Fibroblast of skin of right quadriceps (primary cell): ENCODE data around the gene CORO7.

Experiments
- DNase-seq: peaks from one replicate; pipeline ENCODE4 v3.0.0-alpha.2; 2013

Gene CORO7

DNA sequence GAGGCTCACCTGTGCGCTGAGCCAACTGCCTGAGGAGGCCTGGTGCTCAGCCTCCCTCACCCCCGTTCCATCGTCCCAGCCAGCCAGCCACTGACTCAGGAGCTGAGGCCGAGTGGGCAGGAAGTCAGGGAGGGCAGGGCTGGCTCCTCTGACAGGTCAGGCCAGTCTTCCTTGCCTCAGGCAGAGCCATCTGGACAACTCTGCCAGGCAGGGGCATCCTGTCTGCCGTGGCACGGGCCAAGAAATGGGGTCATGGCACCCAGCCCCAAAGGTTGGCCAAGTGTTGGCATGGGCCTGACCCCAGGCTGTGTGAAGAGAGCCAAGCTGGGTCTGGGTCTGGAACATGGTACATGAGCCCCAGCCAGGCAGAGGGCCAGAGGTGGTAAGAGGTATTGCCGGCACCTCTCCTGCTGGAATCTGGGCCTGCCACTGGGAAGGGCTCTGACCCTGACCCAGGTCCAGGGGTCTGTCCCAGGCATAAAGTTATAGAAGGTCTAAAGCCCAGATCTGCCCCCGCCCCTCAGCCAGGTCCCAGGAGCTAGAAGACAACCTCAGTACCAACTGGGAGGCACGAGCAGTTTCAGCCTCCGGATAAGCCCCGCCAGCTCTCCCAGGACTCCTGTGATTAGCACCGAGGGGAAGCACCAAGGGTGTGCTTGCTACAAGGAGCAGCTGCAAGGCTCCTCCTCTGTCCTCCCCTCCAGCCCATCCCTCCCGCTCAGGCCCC, 47.2 kb downstream of the CORO7 start:
- no peak for DNase-seq

DNA sequence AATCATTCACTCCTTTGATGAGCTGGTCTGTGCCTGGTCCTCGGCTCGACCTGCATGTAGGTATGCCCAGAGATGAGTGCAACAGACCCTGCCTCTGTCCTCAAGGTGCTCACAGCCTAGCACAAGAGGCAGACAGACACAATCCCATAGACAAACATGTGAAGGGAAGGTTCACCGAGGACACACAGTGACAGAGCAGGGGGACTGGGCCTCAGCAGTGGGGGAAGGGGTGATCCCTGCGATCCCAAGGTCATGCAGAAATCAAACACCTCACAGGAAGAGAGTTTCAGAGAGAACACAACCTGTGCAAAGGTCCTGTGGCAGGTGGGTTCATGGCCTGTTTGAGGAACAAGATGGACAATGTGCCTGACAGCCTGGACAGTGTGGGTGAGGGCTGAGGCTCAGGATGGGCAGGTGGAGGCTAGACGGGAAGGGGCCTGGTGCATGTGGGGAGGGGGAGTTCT, 49.0 kb downstream of the CORO7 start:
- DNase-seq: no peak

DNA sequence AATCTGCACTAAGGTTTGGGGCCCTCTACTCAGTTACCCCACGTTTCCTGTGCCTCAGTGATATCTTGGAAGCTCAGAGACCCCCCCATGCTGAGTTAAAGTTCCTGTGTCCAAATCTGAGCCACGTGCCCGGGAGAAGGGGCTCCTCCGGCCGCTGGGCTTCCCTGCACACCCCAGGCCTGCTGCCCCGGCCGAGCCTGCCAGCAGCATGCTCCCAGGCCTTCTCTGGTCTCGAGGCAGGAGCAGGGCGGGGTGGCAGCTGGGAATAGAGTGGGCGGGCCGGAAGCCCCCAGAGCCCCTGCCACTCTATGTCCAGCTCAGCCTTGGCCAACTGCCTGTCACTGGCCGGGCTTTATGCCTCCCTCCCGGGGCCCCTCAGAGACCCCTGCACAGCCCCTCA, 50.4 kb downstream of the CORO7 start:
- no peak for DNase-seq

DNA sequence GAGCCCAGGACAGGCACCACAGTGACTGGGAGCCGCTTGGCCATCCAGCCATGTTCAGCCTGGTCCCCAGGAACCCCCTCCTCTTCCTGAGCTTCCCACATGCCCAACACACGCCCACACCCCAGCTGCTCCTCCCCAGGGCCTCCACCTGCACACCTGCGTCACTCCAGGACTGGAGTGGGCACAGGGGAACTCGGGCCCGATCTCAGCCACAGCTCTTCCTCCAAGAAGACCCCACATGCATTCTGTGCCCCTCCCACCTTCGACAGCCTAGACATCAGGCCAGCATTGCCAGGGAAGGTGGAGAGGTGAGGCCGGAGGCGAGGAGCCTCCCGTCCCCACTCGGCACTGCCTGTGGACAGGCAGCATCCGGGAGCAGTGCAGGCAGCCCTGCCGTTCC, 50.8 kb downstream of the CORO7 start:
- DNase-seq: no peak

DNA sequence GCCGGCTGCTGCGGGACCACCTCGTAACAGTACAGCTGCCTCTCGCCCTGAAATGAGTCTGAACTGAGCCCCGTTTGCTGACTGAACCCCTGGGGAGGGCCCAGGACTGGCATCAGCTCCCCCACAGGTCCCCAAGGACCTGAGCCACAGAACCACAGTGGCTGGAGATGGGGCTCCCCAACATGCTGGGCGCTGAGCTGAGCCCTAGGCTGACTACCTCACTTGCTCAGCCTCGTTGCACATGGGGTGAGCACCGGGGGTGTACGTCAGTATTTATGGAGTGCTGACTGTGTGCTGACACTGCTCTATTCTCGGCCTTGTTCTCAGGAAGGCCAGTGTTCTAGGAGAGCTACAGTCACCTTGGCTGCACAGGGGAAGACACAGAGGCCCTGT, 51.4 kb downstream of the CORO7 start:
- no peak for DNase-seq

DNA sequence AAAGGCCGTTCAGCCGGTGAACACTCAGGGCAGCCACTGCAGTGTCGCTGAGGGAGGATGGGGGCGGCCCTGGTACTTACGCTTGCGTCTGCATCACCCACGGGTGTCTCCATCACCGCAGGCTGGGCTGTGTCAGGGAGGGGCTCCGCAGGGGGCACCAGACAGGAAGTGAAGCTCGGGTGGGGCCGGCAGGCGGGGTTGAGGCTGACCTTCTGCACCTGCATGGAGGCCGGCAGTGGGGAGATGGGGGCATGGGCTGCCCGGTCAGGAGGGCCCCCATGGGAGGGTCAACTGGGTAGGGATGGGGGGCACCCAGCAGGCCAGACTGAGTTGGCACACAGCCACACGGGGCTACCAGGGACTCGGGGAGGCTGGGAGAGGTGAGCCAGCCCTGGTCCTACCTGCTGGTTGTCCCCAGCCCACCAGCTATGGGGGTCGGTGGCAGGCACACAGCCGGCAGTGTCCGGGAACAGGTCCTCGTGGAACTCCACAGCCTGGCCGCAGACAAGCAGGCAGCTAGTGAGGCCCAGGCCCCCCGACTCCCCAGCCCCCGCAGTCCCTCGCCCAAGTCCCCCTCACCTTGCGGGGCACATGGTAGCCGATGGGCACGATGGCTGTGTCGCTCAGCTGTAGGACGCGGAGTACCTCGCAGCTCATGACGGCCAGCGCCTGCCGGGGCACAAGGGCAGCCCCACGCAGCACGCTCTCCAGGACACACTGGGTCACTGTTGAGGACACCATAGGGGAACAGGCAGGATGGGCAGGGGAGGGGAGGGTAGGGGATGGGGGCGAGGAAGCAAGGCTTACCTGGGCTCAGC, 52.0 kb downstream of the CORO7 start:
- DNase-seq: no peak

DNA sequence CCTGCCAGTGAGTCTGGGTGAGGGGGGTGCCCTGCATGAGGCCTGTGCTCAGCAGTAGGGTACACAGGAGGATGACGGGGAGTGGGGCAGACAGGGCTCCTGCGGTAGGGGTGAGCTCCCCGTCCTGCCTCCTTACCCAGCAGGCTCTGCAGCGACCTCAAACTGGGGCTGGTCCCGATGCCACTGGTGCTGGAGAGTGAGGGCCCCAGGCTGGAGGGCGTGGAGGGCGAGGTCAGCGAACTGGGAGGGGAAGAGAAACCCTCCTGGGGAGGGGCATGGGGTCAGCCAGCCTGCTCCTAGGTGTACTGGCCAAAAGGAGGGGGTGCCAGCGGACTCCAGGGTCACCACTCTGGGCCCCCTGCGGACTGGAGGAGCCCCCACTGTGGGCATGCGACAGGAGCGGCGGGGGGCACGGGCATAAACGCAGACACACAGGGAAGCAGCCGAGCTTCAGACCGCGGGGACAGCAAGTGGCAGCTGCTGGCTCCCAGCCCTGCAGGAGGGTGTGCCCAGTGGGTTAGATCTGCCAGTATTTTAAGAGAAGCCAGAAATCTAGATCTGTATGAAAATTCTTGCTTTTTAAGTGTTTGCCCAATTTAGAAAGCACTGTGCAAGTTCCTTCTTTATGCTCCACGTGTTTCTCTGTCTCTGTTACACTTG, 53.8 kb downstream of the CORO7 start:
- no peak for DNase-seq

DNA sequence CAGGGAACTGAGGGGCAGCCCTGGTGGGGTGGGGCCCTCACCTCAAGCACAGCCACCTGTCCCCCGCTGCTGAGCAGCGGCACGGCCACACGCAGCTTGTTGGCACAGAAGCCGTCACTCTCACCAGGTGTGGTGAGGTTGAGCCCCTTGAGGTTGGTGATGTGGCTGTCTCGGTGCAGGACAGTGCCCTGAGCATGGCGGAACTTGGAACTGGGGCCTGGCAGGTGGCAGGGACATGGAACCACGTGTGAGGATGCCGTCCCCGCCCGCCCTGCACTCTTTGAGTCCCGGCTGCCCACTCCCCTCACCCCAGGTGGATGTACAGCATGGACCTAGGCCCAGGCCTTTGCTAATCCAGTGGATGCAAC, 54.5 kb downstream of the CORO7 start:
- no peak for DNase-seq

DNA sequence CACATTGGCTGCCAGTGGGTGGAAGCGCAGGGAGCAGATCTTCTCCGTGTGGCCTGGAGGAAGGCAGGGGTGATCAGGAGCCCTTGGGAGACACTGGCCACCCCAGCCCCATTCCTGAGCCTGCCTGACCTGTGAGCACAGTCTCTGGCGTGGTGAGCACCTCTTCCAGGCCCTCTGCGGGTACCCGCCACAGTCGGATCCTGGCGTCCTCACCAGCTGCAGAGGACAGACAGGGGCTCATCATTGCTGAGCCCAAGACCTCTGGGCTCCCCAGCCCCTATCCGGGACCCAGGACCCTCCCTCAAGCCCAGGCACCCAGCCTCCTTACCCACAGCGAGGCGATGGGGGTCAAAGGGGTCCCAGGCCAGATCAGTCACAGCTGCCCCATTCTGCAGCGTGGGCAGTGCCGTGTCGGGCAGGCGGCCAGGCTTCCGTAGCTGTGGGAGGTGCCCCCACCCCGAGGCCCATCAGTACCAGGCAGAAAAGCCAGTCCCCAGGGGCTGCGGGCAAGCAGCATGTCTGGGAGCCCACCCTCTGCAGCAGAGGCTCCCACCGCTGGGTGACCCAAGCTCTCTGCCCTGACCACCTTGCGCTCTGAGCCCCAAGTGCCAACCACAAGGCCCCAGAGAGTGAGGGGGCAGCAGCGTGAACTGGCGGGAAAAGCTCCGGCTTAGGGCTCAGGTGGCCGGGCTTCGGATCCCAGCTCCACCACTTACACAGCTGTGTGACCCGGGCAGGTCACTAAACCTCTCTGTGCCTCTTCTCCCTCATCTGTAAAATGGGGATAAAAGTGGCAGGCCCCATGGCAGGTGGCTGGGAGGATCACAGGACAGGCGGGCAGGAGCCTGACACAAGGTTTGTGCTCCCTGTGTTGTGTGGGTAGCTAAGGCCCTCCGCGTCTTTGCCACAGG, 55.1 kb downstream of the CORO7 start:
- no peak for DNase-seq

DNA sequence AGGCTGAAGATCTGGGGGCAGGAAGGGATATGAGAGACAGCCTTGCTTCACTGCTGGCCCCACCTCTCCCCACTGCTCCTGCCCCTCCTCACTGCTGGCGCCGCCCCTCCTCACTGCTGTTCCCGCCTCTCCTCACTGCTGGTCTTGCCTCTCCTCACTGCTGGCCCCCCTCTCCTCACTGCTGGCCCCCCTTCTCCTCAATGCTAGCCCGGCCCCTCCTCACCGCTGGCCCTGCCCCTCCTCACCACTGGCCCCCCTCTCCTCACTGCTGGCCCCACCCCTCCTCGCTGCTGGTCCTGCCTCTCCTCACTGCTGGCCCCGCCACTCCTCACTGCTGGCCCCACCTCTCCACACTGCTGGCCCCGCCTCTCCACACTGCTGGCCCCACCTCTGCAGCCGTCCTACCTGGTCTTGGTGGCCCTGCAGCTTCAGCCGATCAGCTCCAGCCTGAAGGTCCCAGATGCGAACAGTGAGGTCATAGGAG, 55.8 kb downstream of the CORO7 start:
- peak; percentile 38 for DNase-seq

DNA sequence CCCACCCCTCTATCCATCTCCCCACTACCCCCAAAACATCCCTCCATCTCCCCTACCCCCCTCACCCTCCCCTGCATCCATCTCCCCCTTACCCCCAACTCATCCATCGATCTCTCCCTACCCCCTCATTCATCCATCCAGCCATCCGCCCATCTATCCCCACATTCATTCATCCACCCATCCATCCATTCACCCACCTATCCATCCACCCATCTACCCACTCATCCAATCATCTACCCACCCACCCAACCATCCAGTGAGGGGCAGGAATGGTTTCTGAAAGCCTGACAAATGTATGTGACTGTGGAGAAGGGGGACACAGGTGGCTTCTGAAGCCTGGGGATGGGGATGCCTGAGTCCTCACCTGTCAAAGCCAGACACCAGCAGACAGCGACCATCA, 56.5 kb downstream of the CORO7 start:
- DNase-seq: no peak

DNA sequence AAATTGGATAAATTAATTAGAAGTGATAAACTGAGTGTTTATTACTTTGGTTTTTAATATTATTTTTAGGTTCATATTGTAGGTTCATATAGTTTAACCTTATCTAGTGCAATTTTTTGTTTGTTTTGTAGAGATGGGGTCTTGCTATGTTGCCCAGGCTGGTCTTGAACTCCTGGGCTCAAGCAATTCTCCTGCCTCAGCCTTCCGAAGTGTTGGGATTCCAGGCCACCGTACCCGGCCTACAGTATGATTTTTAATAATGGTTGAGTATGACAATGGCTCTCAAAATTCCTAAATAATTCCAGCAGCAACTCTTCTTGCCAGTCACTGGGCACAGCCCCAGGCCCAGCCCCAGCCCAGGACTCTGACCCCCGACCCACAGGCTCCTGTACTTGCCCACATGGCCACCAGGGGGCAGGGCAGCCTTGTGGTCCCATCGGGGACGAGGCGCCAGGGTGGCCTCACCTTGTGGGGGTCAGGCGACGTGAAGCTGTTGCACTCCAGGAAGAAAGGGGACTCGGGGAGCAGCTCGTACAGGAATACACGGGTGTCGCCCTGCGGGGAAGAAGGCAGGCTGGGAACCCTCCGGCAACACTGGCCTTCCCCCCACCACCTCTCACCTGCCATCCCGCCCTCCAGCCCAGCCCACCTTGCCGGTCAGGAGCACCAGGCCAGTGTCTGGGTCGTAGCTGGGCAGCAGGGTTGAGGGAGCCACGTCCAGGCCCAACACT, 57.4 kb downstream of the CORO7 start:
- peak; percentile 31 for DNase-seq

DNA sequence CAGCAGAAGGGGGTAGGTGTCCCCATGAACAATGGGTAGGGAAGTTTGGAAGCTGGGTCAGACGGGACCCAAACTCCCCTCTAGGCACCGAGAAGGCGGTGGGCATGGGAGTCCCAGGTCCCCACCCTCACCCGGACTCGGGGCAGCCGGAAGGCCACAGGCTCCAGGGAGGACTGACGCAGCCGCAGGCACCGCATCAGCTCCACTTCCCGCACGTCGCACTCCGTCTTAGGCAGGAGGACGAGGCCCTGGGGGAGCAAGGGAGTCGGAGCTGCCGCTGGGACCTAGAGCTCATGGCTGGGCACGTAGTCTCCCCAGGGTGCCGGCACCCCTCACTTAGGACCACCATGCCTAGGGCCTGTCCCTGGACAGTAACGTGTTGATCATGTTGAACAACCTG, 58.2 kb downstream of the CORO7 start:
- no peak for DNase-seq

DNA sequence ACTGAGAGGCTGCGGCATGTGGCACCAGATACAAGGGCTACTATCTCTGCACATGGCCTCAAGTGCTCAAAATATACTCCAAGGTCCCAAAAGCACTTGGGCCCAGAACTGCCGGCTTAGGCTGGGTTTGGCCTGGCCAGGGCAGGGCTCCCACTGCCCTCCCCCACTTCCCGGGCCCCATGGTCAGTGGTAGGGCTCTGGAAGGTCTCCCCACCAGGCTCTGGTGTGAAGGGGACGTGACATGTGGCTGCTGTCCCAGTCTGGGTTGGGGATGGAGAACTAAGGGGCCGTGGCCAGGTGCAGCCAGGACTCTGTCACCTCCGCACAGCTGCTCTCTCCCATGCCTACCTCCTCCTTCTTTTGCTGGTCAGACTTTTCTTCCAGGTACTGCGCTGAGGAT, 59.6 kb downstream of the CORO7 start:
- DNase-seq: no peak

DNA sequence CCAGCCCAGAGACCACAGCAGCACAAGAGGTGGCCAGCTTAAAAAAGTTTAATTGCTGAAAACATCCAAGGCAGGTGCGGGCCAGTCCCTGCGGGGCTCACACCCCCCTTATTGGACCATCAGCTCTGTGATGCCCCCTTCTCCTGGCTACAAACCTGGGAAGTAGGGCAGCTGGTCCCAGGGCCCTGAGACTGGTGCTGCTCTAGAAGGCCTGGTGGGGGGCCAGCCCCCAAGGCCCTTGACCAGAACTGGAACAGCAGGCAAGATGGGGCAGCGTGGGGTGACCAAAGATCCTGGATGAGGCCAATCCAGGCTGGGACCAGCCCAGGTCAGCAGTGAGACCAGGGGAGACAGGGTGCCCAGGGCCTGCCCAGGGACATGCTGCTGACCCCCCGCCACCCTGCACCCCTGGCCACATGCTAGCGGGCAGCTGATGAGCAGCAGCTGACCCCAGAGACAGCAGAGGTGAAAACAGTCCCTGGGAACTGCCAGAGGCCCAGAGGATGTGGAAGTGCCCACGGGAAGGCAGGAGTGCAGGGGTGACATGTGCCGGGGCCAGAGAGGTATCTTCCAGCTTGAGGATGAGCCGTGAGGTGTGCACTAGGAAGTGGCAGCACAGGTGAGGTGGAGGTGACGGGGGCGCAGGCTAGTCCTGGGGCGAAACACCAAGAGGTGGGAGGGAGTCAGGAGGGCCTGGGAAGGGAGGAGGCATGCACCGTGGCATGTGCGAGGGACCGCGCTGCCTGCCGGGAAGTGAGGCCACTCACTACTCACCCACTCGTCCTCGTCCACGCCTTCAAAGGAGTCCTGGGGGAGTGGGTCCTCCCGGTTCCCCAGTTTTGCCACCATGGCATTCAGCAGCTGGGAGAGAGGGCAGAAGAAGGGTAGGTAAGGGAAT, 61.6 kb downstream of the CORO7 start:
- DNase-seq: no peak

DNA sequence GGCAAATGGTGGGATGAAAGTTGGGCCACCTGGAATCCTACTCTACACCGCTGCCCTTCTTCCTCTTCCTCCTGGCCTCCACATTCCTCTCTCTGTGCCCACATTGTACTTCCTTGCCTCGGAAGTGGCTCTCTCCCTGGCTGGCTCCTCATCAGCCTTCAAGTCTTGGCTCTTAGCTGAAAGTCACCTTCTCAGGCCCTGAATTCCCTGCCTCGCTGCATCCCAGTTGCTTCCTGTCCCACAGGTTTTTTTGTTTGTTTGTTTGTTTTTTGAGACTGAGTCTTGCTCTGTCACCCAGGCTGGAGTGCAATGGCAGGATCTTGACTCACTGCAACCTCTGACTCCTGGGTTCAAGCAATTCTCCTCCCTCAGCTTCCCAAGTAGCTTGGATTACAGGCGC, 62.7 kb downstream of the CORO7 start:
- DNase-seq: no peak

DNA sequence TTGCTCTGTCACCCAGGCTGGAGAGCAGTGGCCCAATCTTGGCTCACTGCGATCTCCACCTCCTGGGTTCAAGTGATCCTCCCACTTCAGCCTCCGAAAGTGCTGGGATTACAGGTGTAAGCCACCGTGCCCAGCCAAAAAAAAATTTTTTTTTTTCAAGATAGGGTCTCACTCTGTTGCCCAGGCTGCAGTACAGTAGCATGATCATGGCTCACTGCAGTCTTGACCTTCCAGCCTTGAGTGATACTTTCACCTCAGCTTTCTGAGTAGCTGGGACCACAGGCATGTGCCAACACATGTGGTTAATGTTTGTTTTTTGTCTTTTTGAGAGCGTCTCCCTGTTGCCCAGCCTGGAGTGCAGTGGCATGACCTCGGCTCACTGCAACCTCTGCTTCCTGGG, 63.6 kb downstream of the CORO7 start:
- no peak for DNase-seq

DNA sequence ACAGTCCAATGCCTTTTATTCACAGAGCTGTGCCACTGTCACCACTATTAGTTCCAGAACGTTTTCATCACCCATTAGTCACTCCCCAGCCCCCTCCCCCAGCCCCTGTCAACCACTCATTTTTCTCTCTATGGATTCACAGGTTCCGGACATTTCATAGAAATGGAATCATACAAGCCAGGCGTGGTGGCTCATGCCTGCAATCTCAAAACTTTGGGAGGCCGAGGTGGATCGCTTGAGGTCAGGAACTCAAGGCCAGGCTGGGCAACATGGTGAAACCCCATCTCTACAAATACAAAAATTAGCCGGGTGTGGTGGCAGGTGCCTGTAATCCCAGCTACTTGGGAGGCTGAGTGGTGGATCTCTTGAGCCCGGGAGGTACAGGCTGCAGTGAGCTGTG, 64.5 kb downstream of the CORO7 start:
- peak; percentile 70 for DNase-seq

DNA sequence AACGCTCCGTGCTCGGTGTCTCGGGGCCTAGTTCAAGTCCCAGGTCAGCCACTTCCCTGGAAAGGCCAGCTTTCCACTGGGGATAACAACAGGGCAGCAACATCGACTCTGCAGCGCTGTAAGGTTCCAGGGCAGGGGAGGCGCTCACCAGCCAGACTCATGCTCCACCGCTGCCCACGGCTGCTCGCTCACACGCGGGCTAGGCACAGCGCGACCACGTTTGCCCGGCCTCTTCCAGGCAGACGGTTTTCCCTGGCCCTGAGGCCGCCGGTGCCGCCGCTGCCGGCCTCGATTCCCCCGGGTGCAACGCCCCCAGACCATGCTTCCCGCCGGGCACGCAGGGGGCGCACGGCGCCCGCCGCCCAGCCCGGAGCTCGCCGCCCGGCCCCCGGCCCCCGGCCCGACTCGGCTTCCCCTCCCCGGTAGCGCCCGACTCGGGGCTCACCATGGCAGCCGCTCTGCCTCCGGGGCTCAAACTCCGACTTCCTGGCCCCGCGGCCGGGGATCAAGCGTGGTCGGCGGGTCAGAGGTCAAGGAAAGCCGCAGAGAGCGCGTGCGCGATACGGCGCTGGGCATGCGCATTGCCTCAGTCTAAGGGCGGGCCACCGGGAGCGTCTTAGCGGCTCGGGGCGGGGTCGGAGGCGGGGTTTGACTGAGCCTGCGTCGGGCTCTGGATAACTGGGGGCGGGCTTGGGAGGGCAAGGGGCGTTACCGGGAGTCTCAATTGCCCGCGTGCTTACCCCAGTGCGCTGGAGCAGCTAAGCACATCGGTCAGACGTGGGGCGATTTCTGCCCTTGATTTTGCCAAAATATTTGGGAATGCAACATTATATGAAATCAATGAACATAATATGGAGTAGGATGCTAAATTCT, 65.4 kb downstream of the CORO7 start, which contains the start of gene PAM16:
PAM16 (minus strand) TSS at position 535 of the 873 bp plus-strand sequence; CDS start at position 448, 87 bp downstream.
- peak; percentile 91 for DNase-seq

DNA sequence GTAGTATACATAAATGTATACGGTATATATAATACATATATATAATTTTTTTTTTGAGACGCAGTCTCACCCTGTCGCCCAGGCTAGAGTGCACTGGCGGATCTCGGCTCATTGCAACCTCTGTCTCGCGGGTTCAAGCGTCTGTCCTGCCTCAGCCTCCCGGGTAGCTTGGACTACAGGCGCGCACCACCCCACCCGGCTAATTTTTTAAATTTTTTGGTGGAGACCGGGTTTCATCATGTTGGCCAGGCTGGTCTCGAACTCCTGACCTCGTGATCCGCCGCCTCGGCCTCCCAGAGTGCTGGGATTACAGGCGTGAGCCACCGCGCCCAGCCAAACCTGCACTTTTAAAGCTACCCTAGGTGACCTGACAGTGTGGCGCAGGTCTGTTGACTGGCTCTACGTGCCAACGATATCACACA, 66.0 kb downstream of the CORO7 start:
- no peak for DNase-seq
